ENCODE data around the gene ESAM. TPM values are rescaled to one million over a fixed set of nuclear protein-coding genes. Genes with fewer than 3 reads are reported as not detected.

The ESAM gene
- polyA plus RNA-seq, 1 donor from 2014 or later: 0.77 TPM

GRCh38 chr11:124727474-124727873 is 34.6 kb downstream of the ESAM start:
- Histone ChIP-seq H2AFZ (ENCODE audit: low read depth, low read length) (no peak overlapping the region), H3K79me2 (replicated peaks; ENCODE audit: insufficient read depth, low read length) (no peaks in the 10 kb centered on the region), H3K4me3 (ENCODE audit: low read length) (no peak overlapping the region), H3K4me2 (ENCODE audit: low read length) (no peak overlapping the region), H3K9me3 (ENCODE audit: low read length) (no peaks in the 10 kb centered on the region), H3K27me3 (ENCODE audit: insufficient read depth, low read depth, low read length) (no peaks in the 10 kb centered on the region), H3F3A (ENCODE audit: insufficient read depth, low read length, poor library complexity, severe bottlenecking) (no peaks in the 10 kb centered on the region), H3K27ac (ENCODE audit: low read length) (no peak overlapping the region), H3K9me2 (ENCODE audit: insufficient read depth, low read length) (no peaks in the 10 kb centered on the region), H3K36me3 (ENCODE audit: insufficient read depth, low read length) (no peaks in the 10 kb centered on the region), H4K20me1 (ENCODE audit: insufficient read depth) (no peaks in the 10 kb centered on the region), H3K9ac (ENCODE audit: low read length) (no peak overlapping the region)
- TF ChIP-seq RAD21 (conservative IDR thresholded peaks at IDR 0.05) (no peak), EP300 (conservative IDR thresholded peaks at IDR 0.05; ENCODE audit: poor library complexity, severe bottlenecking) (no peak), MXI1 (conservative IDR thresholded peaks at IDR 0.05; ENCODE audit: poor library complexity, severe bottlenecking) (no peak), EZH2 (IDR thresholded peaks at IDR 0.05; ENCODE audit: borderline replicate concordance, insufficient read depth, low read length, poor library complexity, severe bottlenecking) (no peak), POLR2AphosphoS5 (IDR thresholded peaks at IDR 0.05) (no peak), TAF1 (IDR thresholded peaks at IDR 0.05; ENCODE audit: low read depth) (no peak), SMC3 (conservative IDR thresholded peaks at IDR 0.05; ENCODE audit: poor library complexity) (no peak), REST (IDR thresholded peaks at IDR 0.05; ENCODE audit: borderline replicate concordance) (no peak)
- TF ChIP-seq, protein P1, sequence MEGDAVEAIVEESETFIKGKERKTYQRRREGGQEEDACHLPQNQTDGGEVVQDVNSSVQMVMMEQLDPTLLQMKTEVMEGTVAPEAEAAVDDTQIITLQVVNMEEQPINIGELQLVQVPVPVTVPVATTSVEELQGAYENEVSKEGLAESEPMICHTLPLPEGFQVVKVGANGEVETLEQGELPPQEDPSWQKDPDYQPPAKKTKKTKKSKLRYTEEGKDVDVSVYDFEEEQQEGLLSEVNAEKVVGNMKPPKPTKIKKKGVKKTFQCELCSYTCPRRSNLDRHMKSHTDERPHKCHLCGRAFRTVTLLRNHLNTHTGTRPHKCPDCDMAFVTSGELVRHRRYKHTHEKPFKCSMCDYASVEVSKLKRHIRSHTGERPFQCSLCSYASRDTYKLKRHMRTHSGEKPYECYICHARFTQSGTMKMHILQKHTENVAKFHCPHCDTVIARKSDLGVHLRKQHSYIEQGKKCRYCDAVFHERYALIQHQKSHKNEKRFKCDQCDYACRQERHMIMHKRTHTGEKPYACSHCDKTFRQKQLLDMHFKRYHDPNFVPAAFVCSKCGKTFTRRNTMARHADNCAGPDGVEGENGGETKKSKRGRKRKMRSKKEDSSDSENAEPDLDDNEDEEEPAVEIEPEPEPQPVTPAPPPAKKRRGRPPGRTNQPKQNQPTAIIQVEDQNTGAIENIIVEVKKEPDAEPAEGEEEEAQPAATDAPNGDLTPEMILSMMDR (IDR thresholded peaks at IDR 0.05; ENCODE audit: poor library complexity, severe bottlenecking): no peak

GRCh38 chr11:124725719-124726105 is 36.4 kb downstream of the ESAM start:
- peak overlapping the region; percentile 57 for H3K9ac ChIP-seq (ENCODE audit: low read length)
- TF ChIP-seq SMC3 (conservative IDR thresholded peaks at IDR 0.05; ENCODE audit: poor library complexity) (no peak), REST (IDR thresholded peaks at IDR 0.05; ENCODE audit: borderline replicate concordance) (no peak), EP300 (conservative IDR thresholded peaks at IDR 0.05; ENCODE audit: poor library complexity, severe bottlenecking) (no peak), POLR2AphosphoS5 (IDR thresholded peaks at IDR 0.05) (no peak), EZH2 (IDR thresholded peaks at IDR 0.05; ENCODE audit: borderline replicate concordance, insufficient read depth, low read length, poor library complexity, severe bottlenecking) (no peak), RAD21 (conservative IDR thresholded peaks at IDR 0.05) (no peak), MXI1 (conservative IDR thresholded peaks at IDR 0.05; ENCODE audit: poor library complexity, severe bottlenecking) (no peak)
- TF ChIP-seq, protein P1 (IDR thresholded peaks at IDR 0.05; ENCODE audit: poor library complexity, severe bottlenecking): no peak
- H3K27ac ChIP-seq (ENCODE audit: low read length): peak overlapping the region; percentile 81
- no peaks in the 10 kb centered on the region for H3K9me2 ChIP-seq (ENCODE audit: insufficient read depth, low read length)
- H3K27me3 ChIP-seq (ENCODE audit: insufficient read depth, low read depth, low read length): no peaks in the 10 kb centered on the region
- no peak overlapping the region for H3K4me2 ChIP-seq (ENCODE audit: low read length)
- H2AFZ ChIP-seq (ENCODE audit: low read depth, low read length): no peak overlapping the region
- peak overlapping the region; percentile 44 for H3K4me3 ChIP-seq (ENCODE audit: low read length)
- H3K79me2 ChIP-seq (replicated peaks; ENCODE audit: insufficient read depth, low read length): no peaks in the 10 kb centered on the region
- H4K20me1 ChIP-seq (ENCODE audit: insufficient read depth): no peaks in the 10 kb centered on the region
- H3K9me3 ChIP-seq (ENCODE audit: low read length): no peaks in the 10 kb centered on the region
- H3K36me3 ChIP-seq (ENCODE audit: insufficient read depth, low read length): no peaks in the 10 kb centered on the region
- H3F3A ChIP-seq (ENCODE audit: insufficient read depth, low read length, poor library complexity, severe bottlenecking): no peaks in the 10 kb centered on the region
